Astrocyte (in vitro differentiated cells and primary cell): ENCODE data around the gene DDX1.

ENCODE experiments used
- CTCF ChIP-seq: IDR thresholded peaks from 2 replicates; pipeline ENCODE4 v1.5.1; 2011; ENCODE audit warnings: low read depth, mild to moderate bottlenecking, inconsistent platforms, low read length, moderate library complexity; ENCODE audit not compliant: insufficient read depth
- EZH2 ChIP-seq: IDR thresholded peaks from 2 replicates; pipeline ENCODE4 v1.6.1; 2012; ENCODE audit warnings: mild to moderate bottlenecking, low read length, inconsistent platforms; ENCODE audit not compliant: insufficient read depth

GRCh38 chr2:15668611-15669305, 77.1 kb downstream of the DDX1 start:
- TF ChIP-seq CTCF (no peak), EZH2 (no peak)
